ENCODE results near the gene SEMA4G.

- TF ChIP-seq, protein P1, sequence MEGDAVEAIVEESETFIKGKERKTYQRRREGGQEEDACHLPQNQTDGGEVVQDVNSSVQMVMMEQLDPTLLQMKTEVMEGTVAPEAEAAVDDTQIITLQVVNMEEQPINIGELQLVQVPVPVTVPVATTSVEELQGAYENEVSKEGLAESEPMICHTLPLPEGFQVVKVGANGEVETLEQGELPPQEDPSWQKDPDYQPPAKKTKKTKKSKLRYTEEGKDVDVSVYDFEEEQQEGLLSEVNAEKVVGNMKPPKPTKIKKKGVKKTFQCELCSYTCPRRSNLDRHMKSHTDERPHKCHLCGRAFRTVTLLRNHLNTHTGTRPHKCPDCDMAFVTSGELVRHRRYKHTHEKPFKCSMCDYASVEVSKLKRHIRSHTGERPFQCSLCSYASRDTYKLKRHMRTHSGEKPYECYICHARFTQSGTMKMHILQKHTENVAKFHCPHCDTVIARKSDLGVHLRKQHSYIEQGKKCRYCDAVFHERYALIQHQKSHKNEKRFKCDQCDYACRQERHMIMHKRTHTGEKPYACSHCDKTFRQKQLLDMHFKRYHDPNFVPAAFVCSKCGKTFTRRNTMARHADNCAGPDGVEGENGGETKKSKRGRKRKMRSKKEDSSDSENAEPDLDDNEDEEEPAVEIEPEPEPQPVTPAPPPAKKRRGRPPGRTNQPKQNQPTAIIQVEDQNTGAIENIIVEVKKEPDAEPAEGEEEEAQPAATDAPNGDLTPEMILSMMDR (conservative IDR thresholded peaks at IDR 0.05; ENCODE audit: low read length): no peak
- no peak for TF ChIP-seq EZH2phosphoT487 (IDR thresholded peaks at IDR 0.05; ENCODE audit: borderline replicate concordance, low read depth, low read length)
Measured at GRCh38 chr10:100928039-100928438, 41.3 kb upstream of the SEMA4G start.

Data from OCI-LY7 (cell line).